Stimulated activated CD4-positive, alpha-beta T cell treated with anti-CD3 and anti-CD28 coated beads, Interleukin-15, amount 100 ng/mL, for 24 hours (primary cell): ENCODE results near the gene ROR1.
"Not testable (repeated sequence)": the region's sequence is repeated elsewhere in the genome, so short reads cannot be mapped to it uniquely, and the experiment has no call there.

Source experiments
- DNase-seq: peaks from one replicate; pipeline ENCODE4 v3.0.0-alpha.2; 2020

The ROR1 gene

DNA sequence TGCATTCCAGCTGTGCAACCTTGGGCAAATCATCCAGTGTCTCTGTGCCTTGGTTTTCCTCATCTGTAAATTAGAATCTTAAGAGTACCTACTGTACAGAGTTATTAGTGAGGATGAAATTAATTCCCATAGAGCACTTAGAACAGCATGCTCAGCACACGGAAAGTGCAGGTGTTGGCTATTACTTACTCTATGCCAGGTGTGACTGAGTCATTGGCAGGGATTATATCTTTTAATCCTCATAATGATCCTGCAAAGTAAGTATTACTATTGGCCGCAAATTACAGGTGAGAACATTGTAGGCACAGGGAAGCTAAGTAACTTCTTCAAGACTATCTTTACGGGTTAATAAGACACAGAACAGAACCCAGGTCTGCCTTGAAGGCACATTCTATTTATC lies 423.3 kb downstream of the ROR1 start:
- no peak for DNase-seq

- DNase-seq: no peak
These were observed 425.3 kb downstream of the ROR1 start for GRCh38 chr1:64199154-64199553.

- DNase-seq: no peak
These were observed 426.2 kb downstream of the ROR1 start for GRCh38 chr1:64200064-64200463.

GRCh38 chr1:64203420-64203819 lies 429.6 kb downstream of the ROR1 start, which contains the start of gene UBE2U:
Gene UBE2U (plus strand): TSS chr1:64203623. CDS start chr1:64204051, 428 bp downstream.
- DNase-seq: no peak

DNA sequence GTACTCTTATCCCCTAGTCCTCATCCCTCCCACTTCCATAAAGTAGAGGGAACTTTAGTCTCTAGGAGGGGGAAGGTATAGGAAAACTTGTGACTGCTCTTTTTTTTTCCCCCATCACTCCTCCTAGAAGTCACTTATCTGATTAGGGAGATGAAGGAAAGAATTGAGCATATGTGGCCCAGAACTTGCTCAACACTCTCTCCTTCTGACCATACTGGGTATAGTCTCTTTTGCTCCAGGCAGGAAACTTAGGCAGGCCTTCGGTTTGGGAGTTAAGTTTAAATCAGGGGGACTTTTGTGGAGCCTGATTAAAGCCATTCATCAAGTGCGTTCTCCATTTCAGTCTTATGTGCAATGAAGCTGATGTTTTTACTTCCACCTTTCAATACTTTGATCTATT lies 435.4 kb downstream of the ROR1 start:
- no peak for DNase-seq

GRCh38 chr1:64212031-64212430 lies 438.2 kb downstream of the ROR1 start:
- DNase-seq: no peak

DNA sequence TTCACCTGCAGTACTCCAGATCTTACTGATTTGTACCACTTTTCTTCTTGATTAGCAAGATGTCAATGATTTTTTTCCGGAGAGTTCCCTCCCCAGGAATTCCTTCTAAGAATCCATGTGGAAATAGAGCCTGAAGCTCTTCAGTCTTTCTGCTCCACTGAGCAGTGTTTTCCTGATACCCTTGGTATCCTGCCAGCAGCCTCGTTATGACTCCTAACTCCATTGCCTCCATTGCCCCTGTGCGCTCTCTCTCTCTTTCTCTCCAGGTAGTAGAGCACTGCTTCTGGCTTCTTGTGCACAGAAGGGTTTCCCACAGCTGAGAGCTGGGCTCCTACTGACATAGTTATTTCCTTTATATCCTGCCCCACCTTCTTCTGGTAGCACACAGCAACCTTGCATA lies 441.8 kb downstream of the ROR1 start:
- DNase-seq: no peak

DNA sequence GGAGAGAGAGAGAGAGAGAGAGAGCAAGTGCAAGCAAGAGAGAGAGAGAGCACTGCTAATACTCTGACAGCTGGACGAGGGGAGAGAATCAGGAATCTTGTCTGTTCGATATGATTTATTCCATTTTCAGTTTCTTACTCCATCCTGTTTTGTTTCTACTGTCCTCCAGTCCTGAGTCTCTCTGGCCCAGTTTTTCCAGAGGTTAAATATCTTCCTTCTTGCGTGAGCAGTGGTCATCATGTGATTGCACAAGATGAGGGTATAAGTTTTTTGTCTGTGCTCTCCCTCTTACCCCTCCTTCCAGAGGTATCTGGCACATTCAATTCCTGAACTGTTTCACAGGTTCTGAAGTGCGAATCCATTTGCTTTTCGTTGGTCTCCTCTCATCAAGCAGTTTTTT lies 446.4 kb downstream of the ROR1 start:
- DNase-seq: no peak

- DNase-seq: no peak
These were observed 449.7 kb downstream of the ROR1 start for GRCh38 chr1:64223329-64224151.

GRCh38 chr1:64224236-64224635 lies 450.4 kb downstream of the ROR1 start:
- DNase-seq: not testable (repeated sequence)

DNA sequence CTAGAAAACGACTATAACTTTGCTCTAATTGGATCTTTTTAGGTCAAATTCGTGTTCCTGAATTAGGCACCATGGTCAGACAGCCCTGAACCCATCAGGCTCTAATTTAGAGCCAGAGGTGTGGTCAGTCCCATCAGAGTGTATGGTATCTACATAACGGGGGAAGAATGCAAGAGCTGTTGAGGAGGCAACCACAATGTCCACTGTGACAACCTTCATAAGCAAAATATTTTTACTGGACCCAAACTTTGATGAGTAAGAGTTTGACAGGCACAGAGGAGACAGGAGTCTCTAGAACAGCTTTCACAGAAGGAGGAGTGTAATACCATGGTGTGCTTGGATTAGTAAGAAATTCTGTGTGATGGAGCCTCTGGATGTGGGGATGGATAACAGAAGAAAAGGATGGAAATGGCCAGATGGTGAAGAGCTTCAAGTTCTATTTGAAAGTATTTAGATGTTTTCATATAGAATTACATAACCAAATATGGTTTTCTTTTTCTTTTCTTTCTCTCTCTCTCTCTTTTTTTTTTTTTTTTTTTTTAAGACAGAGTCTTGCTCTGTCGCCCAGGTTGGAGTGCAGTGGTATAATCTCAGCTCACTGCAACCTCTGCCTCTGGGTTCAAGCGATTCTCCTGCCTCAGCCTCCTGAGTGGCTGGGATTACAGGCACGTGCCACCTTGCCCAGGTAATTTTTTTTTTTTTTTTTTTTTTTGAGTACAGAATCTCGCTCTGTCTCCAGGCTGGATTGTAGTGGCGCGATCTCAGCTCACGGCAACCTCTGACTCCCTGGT lies 454.5 kb downstream of the ROR1 start:
- DNase-seq: no peak

- no peak for DNase-seq
These were observed 455.5 kb downstream of the ROR1 start for GRCh38 chr1:64229307-64229706.
